ENCODE measurements around the gene CYP27A1. TPM values are rescaled to one million over a fixed set of nuclear protein-coding genes. Genes with fewer than 3 reads are reported as not detected.
A peak's percentile ranks its signal among the peaks of the same experiment; 100 is the strongest.
"Not testable (repeated sequence)": the region's sequence is repeated elsewhere in the genome, so short reads cannot be mapped to it uniquely, and the experiment has no call there.

CYP27A1 gene
- total RNA-seq, 1 donor from 2014 or later, result 180 TPM

- no peak for ATAC-seq
- H3K27ac ChIP-seq, result no peak overlapping the region
- H3K4me1 ChIP-seq, result no peaks in the 10 kb centered on the region
- H3K9me3 ChIP-seq, result no peaks in the 10 kb centered on the region
- no peaks in the 10 kb centered on the region for H3K27me3 ChIP-seq
- TF ChIP-seq CTCF (IDR thresholded peaks at IDR 0.05), result no peak
- no peak for DNase-seq
- H3K4me3 ChIP-seq, result no peak overlapping the region
- H3K36me3 ChIP-seq, result peaks cover 32% of the 10 kb centered on the region
- intact Hi-C loops (cut with DNase I), result no loop called here
Observed at GRCh38 chr2:218755567-218756404, 26.2 kb upstream of the CYP27A1 start.

- Histone ChIP-seq H3K4me1 (no peaks in the 10 kb centered on the region), H3K27me3 (no peaks in the 10 kb centered on the region), H3K27ac (no peak overlapping the region), H3K36me3 (peaks cover 27% of the 10 kb centered on the region), H3K9me3 (no peaks in the 10 kb centered on the region), H3K4me3 (no peak overlapping the region)
- intact Hi-C loops (cut with DNase I), result no loop called here
- peak; percentile 59 for ATAC-seq
- no peak for TF ChIP-seq CTCF (IDR thresholded peaks at IDR 0.05)
- DNase-seq, result no peak
Observed at GRCh38 chr2:218756599-218757377, 25.2 kb upstream of the CYP27A1 start.

- Histone ChIP-seq H3K36me3 (no peaks in the 10 kb centered on the region), H3K27ac (no peak overlapping the region), H3K9me3 (no peaks in the 10 kb centered on the region), H3K4me1 (no peaks in the 10 kb centered on the region), H3K27me3 (no peaks in the 10 kb centered on the region), H3K4me3 (no peak overlapping the region)
- no peak for DNase-seq
- intact Hi-C loops (cut with DNase I), result no loop called here
- ATAC-seq, result no peak
- TF ChIP-seq CTCF (IDR thresholded peaks at IDR 0.05), result no peak
Observed at GRCh38 chr2:218761795-218762194, 20.2 kb upstream of the CYP27A1 start.

GRCh38 chr2:218772759-218773158 lies 9.2 kb upstream of the CYP27A1 start:
- H3K9me3 ChIP-seq; H3K4me1 ChIP-seq; ATAC-seq; H3K27me3 ChIP-seq; intact Hi-C loops (cut with DNase I); H3K27ac ChIP-seq; H3K4me3 ChIP-seq; H3K36me3 ChIP-seq; DNase-seq: not testable (repeated sequence)

GRCh38 chr2:218773881-218774280 lies 8.1 kb upstream of the CYP27A1 start:
- Histone ChIP-seq H3K9me3 (no peaks in the 10 kb centered on the region), H3K36me3 (no peaks in the 10 kb centered on the region), H3K27me3 (no peaks in the 10 kb centered on the region), H3K27ac (no peak overlapping the region), H3K4me1 (no peaks in the 10 kb centered on the region), H3K4me3 (no peak overlapping the region)
- DNase-seq, result no peak
- ATAC-seq, result no peak
- TF ChIP-seq CTCF (IDR thresholded peaks at IDR 0.05), result no peak
- intact Hi-C loops (cut with DNase I), result no loop called here

- no peaks in the 10 kb centered on the region for H3K36me3 ChIP-seq
- intact Hi-C loops (cut with DNase I), result no loop called here
- no peaks in the 10 kb centered on the region for H3K27me3 ChIP-seq
- H3K4me1 ChIP-seq, result peaks cover 8% of the 10 kb centered on the region
- no peak overlapping the region for H3K27ac ChIP-seq
- DNase-seq (no peak), ATAC-seq (peak; percentile 55)
- no peak for TF ChIP-seq CTCF (IDR thresholded peaks at IDR 0.05)
- no peak overlapping the region for H3K4me3 ChIP-seq
- H3K9me3 ChIP-seq, result no peaks in the 10 kb centered on the region
Observed at GRCh38 chr2:218776488-218776887, 5.5 kb upstream of the CYP27A1 start.

Data from upper lobe of right lung (tissue), 1 donor.